Adrenal gland (tissue), 12 donors: Measurements from ENCODE around the gene HNRNPC. TPM values are rescaled to one million over a fixed set of nuclear protein-coding genes. Genes with fewer than 3 reads are reported as not detected.
"Not testable (repeated sequence)": the region's sequence is repeated elsewhere in the genome, so short reads cannot be mapped to it uniquely, and the experiment has no call there.

Source experiments
- DNase-seq, 7 donors: peaks; one replicate each; pipeline ENCODE4 v3.0.0-alpha.2; 2019 to 2020
- H3K27ac ChIP-seq, 5 donors: fragments of 200-600 bp; sonication (generic) in 4 of 5; 1 replicate in 3 of 5; 2 replicates in 2 of 5; pipeline versions ENCODE4 v1.5.1 to v1.8.0; 2016 to 2020; ENCODE audit warnings: mild to moderate bottlenecking in 1 of 5
- H3K27me3 ChIP-seq: fragments of 200-600 bp; 2 replicates; pipeline ENCODE4 v1.8.0; 2021
- H3K36me3 ChIP-seq, 2 donors: fragments of 200-600 bp; replicated peaks in 1 of 2; 1 replicate in 1 of 2; 2 replicates in 1 of 2; pipeline versions ENCODE4 v1.5.1 to v1.8.0; 2018 to 2022
- H3K4me1 ChIP-seq, 2 donors: fragments of 200-600 bp; replicated peaks in 1 of 2; 1 replicate in 1 of 2; 2 replicates in 1 of 2; pipeline versions ENCODE4 v1.5.1 to v1.8.0; 2018 to 2021
- H3K4me3 ChIP-seq, 4 donors: fragments of 200-600 bp; sonication (generic) in 3 of 4; one replicate each; pipeline ENCODE4 v1.5.1; 2016 to 2018
- H3K9me3 ChIP-seq, 3 donors: fragments of 200-600 bp; sonication (generic) in 1 of 3; replicated peaks in 1 of 3; 1 replicate in 2 of 3; 2 replicates in 1 of 3; pipeline versions ENCODE4 v1.5.1 to v1.8.0; 2016 to 2021
- POLR2A ChIP-seq, 2 donors: fragments of 450-650 bp; IDR thresholded peaks; one replicate each; pipeline ENCODE4 v1.6.1; 2017; ENCODE audit warnings: antibody characterized with exemption in 2 of 2, mild to moderate bottlenecking in 2 of 2, moderate library complexity in 1 of 2
- WGBS, 4 donors: extraction: QIAGEN DNeasy Blood & Tissue Kit in 2 of 4; methylation state at CpG; one replicate each; pipeline versions ENCODE4 v1.1.5 to v1.1.7; 2013 to 2017; 5-methylcytosine and 5-hydroxymethylcytosine counted together
- intact Hi-C, 2 donors: fragments of 100-400 bp; cut with DNase I; formaldehyde crosslinking; loops; one replicate each; pipeline versions ENCODE4 v1.14.1 to v1.15.0; 2022 to 2023
- polyA plus RNA-seq, 3 donors: library from polyadenylated mRNA; stranded (reverse); fragments of 200-250 nt in 2 of 3; fragments of 350-450 nt in 1 of 3; fragmentation: Illumina TruSeq in 1 of 3; extraction: RNeasy Lipid Tissue Mini Kit (QIAGEN cat#74804) in 1 of 3; gene quantifications; one replicate each; pipeline ENCODE4 v1.2.3, GENCODE V29; 2013 to 2014
- total RNA-seq, 9 donors: library from RNA; depleted of rRNA in 4 of 9; stranded (reverse); fragments of >200 nt in 4 of 9; fragments of 120-200 nt in 1 of 9; fragmentation: NEBNext Ultra II Directional in 1 of 9; extraction: Animal tissue kit (Norgen Biotek cat#: 25700) in 1 of 9; gene quantifications; one replicate each; pipeline versions ENCODE4 v1.1.0 to v1.2.4, GENCODE V29; 2013 to 2023
- TF ChIP-seq, protein P1 (sequence below), 6 experiments: fragments of 450-650 bp in 4 of 6; fragments of 200-600 bp in 2 of 6; sonication (generic) in 1 of 6; IDR thresholded peaks; 1 replicate in 5 of 6; 2 replicates in 1 of 6; pipeline versions ENCODE4 v1.5.1 to v1.8.0; 2016 to 2021; ENCODE audit warnings: antibody characterized with exemption in 6 of 6, mild to moderate bottlenecking in 2 of 6, moderate library complexity in 1 of 6
- donor health status: healthy with polysubstance abuse.
- donor health status: Bipolar disorder and iron deficiency.
- donor health status: DM: yes; HTN: yes; CAD: no.
- donor health status: DM: no; HTN: no; CAD: no.
- donor health status: DM: no; HTN: no; CAD: no.
- donor health status: DM: yes; HTN: yes; CAD: no.

The HNRNPC gene
- total and polyA plus RNA-seq, 12 donors = 399 to 905 (median 531) TPM

DNA sequence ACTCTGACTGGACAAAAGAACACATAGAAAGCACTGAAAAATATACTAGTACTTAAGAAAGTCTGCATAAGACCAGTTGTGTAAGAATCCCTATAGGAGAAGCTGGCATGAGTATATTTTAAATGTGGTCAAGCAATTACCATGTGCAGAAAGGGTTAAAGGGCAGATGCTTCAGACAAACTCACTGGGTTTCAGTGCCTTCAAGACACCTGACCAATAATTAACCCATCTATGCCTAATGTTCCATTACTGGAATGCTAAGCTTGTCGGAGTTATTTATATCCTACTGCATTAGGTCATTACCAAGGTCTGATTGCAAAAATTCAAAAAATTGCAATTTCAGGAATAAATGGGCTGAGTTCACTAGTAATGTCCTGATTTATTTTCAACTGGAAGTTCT lies 41.3 kb downstream of the HNRNPC start:
- Histone ChIP-seq H3K4me3 (no peak overlapping the region), H3K4me1 (peaks cover 0 to 47% of the 10 kb centered on the region in 2 donors), H3K36me3 (peaks cover 0 to 95% of the 10 kb centered on the region in 2 donors), H3K9me3 (no peaks in the 10 kb centered on the region), H3K27me3 (no peaks in the 10 kb centered on the region), H3K27ac (peak overlapping the region in 2 of 5 donors; percentile 4)
- TF ChIP-seq POLR2A (IDR thresholded peaks at IDR 0.05) = no peak
- TF ChIP-seq, protein P1, sequence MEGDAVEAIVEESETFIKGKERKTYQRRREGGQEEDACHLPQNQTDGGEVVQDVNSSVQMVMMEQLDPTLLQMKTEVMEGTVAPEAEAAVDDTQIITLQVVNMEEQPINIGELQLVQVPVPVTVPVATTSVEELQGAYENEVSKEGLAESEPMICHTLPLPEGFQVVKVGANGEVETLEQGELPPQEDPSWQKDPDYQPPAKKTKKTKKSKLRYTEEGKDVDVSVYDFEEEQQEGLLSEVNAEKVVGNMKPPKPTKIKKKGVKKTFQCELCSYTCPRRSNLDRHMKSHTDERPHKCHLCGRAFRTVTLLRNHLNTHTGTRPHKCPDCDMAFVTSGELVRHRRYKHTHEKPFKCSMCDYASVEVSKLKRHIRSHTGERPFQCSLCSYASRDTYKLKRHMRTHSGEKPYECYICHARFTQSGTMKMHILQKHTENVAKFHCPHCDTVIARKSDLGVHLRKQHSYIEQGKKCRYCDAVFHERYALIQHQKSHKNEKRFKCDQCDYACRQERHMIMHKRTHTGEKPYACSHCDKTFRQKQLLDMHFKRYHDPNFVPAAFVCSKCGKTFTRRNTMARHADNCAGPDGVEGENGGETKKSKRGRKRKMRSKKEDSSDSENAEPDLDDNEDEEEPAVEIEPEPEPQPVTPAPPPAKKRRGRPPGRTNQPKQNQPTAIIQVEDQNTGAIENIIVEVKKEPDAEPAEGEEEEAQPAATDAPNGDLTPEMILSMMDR (IDR thresholded peaks at IDR 0.05) = no peak
- WGBS, 4 donors = 42 to 55% (median 50%) methylated on average over 1 of the region's 1 CpG
- DNase-seq = no peak
- intact Hi-C loops = no loop called here

DNA sequence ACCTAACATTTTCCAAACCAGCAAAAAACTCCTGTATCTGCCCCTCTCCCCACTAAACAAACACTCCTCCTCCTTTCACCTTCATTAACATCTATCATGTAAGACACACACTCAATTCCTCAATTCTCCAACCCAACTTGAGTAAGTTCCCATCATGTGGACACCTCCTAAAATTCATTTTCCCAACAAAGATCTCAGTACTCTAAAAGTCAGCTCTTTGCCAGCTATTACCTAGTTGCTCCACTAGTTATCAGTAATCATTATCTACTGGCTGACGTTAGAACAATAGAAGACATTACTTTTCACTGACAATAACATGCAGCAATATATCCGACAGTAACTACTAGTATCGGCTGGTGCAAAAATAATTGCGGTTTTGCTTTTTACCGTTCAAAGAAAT lies 42.1 kb downstream of the HNRNPC start:
- Histone ChIP-seq H3K4me3 (no peak overlapping the region), H3K36me3 (peaks cover 0 to 95% of the 10 kb centered on the region in 2 donors), H3K27ac (peak overlapping the region in 1 of 5 donors; percentile 15), H3K9me3 (no peaks in the 10 kb centered on the region), H3K4me1 (peaks cover 0 to 46% of the 10 kb centered on the region in 2 donors), H3K27me3 (no peaks in the 10 kb centered on the region)
- 76 to 84% (median 77%) methylated on average over 5 of the region's 5 CpGs for WGBS, 4 donors
- TF ChIP-seq, protein P1 (IDR thresholded peaks at IDR 0.05) = no peak
- no peak for TF ChIP-seq POLR2A (IDR thresholded peaks at IDR 0.05)
- intact Hi-C loops = no loop called here
- no peak for DNase-seq

DNA sequence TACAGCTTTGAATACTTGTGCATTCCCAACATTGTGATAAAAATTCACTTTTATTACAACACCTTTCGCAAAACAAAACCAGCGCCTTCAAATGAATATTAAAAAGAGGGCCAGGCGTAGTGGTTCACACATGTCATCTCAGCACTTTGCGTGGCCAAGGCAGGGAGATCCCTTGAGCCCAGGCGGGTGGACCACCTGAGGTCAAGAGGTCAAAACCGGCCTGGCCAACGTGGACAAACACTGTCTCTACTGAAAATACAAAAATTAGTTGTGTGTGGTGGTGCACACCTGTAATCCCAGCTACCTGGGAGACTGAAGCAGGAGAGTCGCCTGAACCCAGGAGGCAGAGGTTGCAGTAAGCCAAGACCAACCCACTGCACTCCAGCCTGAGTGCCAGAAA lies 42.8 kb downstream of the HNRNPC start:
- intact Hi-C loops = no loop called here
- 78 to 90% (median 87%) methylated on average over 8 of the region's 8 CpGs for WGBS, 4 donors
- H3K36me3 ChIP-seq = peaks cover 0 to 95% of the 10 kb centered on the region in 2 donors

DNA sequence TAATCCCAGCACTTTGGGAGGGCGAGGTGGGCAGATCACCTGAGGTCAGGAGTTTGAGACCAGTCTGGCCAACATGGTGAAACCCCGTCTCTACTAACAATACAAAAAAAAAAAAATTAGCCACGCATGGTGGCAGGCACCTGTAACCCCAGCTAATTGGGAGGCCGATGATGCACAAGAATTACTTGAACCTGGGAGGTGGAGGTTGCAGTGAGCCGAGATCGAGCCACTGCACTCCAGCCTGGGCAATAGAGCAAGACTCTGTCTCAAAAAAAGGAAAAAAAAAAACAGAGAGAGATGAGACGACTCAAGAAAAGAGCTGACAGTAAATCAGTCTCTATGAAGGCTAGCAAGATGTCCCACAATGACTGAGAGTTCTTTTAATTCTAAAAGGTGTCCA lies 44.1 kb downstream of the HNRNPC start:
- WGBS, 4 donors = 88 to 90% (median 90%) methylated on average over 7 of the region's 7 CpGs
- DNase-seq, H3K27ac ChIP-seq, intact Hi-C loops, H3K9me3 ChIP-seq, H3K4me3 ChIP-seq, H3K27me3 ChIP-seq: not testable (repeated sequence)
- Histone ChIP-seq H3K36me3 (peaks cover 0 to 95% of the 10 kb centered on the region in 2 donors), H3K4me1 (peaks cover 0 to 35% of the 10 kb centered on the region in 2 donors)

More for the DNA sequence above, 42.8 kb downstream of the HNRNPC start:
- H3K27me3 ChIP-seq = no peaks in the 10 kb centered on the region
- no peak for DNase-seq
- no peak overlapping the region for H3K4me3 ChIP-seq
- H3K27ac ChIP-seq = no peak overlapping the region
- no peak for TF ChIP-seq POLR2A (IDR thresholded peaks at IDR 0.05)
- TF ChIP-seq, protein P1 (IDR thresholded peaks at IDR 0.05) = no peak
- H3K4me1 ChIP-seq = peaks cover 0 to 42% of the 10 kb centered on the region in 2 donors
- H3K9me3 ChIP-seq = no peaks in the 10 kb centered on the region

DNA sequence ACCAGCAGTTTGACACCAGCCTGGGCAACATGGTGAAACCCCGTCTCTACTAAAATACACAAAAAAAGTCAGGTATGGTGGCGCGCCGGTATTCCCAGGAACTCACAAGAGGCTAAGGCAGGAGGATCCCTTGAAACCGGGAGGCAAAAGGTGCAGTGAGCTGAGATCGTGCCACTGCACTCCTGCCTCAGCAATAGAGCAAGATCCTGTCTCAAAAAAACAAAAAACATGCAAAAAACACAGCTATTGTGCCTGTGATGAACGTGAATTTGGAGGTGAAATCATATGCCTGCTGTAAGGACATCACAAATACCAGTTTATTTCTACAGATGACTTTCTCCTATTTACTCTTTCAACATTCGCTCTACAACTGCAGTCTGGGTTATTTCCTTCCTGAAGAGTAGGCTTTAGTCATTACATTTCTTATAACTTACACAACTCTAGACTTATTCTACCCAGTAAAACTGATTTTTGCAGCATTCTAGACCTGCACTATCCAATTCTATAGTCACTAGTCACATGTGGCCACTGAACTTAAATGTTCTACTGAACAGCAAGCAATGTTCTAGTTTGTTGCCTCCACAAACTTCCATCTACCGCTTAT lies 48.3 kb downstream of the HNRNPC start:
- Histone ChIP-seq H3K9me3 (no peaks in the 10 kb centered on the region), H3K36me3 (peaks cover 0 to 64% of the 10 kb centered on the region in 2 donors), H3K4me3 (no peak overlapping the region), H3K27me3 (no peaks in the 10 kb centered on the region), H3K4me1 (peaks cover 4 to 48% of the 10 kb centered on the region in 2 donors), H3K27ac (no peak overlapping the region)
- TF ChIP-seq, protein P1 (IDR thresholded peaks at IDR 0.05) = no peak
- TF ChIP-seq POLR2A (IDR thresholded peaks at IDR 0.05) = no peak
- DNase-seq = no peak
- WGBS, 4 donors = 89 to 92% (median 91%) methylated on average over 9 of the region's 9 CpGs
- intact Hi-C loops = no loop called here
